Endothelial cell of umbilical vein (primary cell): ENCODE measurements around the gene TACR1.

Experiments
- CTCF ChIP-seq, 2 donors: IDR thresholded peaks; 1 replicate in 1 of 2; 2 replicates in 1 of 2; pipeline ENCODE4 v1.5.1; 2011; ENCODE audit warnings: low read length in 2 of 2, mild to moderate bottlenecking in 2 of 2, moderate library complexity in 2 of 2, control low read depth in 1 of 2, inconsistent platforms in 1 of 2, low read depth in 1 of 2; ENCODE audit not compliant: insufficient read depth in 1 of 2; ENCODE audit errors: extremely low read depth in 1 of 2
- EZH2 ChIP-seq: IDR thresholded peaks from 2 replicates; pipeline ENCODE4 v1.6.1; 2012; ENCODE audit warnings: borderline replicate concordance, low read depth, mild to moderate bottlenecking, moderate library complexity, low read length, inconsistent platforms; ENCODE audit not compliant: severe bottlenecking

GRCh38 chr2:75079575-75079974 is 119.7 kb downstream of the TACR1 start:
- TF ChIP-seq CTCF (IDR thresholded peaks at IDR 0.05; ENCODE audit: extremely low read depth in 1 of 2, insufficient read depth in 1 of 2, low read depth in 1 of 2, low read length in 2 of 2) = no peak
- no peak for TF ChIP-seq EZH2
